Neutrophil (primary cell): Measurements from ENCODE around the gene DAZAP1.
A peak's percentile ranks its signal among the peaks of the same experiment; 100 is the strongest.

Experiments
- H3K27ac ChIP-seq: fragments of 200-600 bp; sonication (generic); 2 replicates; pipeline ENCODE4 v1.5.1; 2016; ENCODE audit warnings: mild to moderate bottlenecking, moderate library complexity
- H3K27me3 ChIP-seq: fragments of 200-600 bp; sonication (generic); 2 replicates; pipeline ENCODE4 v1.6.0; 2016; ENCODE audit warnings: mild to moderate bottlenecking
- H3K36me3 ChIP-seq: fragments of 200-600 bp; sonication (generic); 2 replicates; pipeline ENCODE4 v1.5.1; 2017
- H3K4me1 ChIP-seq, 2 experiments: fragments of 200-600 bp in 1 of 2; sonication (generic) in 1 of 2; 1 replicate in 1 of 2; 2 replicates in 1 of 2; pipeline versions ENCODE4 v1.5.1 to v1.6.1; 2013 to 2016; ENCODE audit warnings: low read depth in 1 of 2, low read length in 1 of 2, mild to moderate bottlenecking in 1 of 2, moderate library complexity in 1 of 2; ENCODE audit not compliant: control insufficient read depth in 1 of 2, insufficient read depth in 1 of 2
- H3K4me3 ChIP-seq, 2 experiments: fragments of 200-600 bp in 1 of 2; sonication (generic) in 1 of 2; 1 replicate in 1 of 2; 2 replicates in 1 of 2; pipeline ENCODE4 v1.5.1; 2013 to 2016; ENCODE audit warnings: low read depth in 1 of 2, low read length in 1 of 2, mild to moderate bottlenecking in 1 of 2, moderate library complexity in 1 of 2
- H3K9me3 ChIP-seq: fragments of 200-600 bp; sonication (generic); 2 replicates; pipeline ENCODE4 v1.5.1; 2016
- TF ChIP-seq, protein P1 (sequence below): fragments of 200-600 bp; sonication (generic); IDR thresholded peaks from 2 replicates; pipeline ENCODE4 v1.5.1; 2016; ENCODE audit warnings: antibody characterized with exemption

Gene DAZAP1

GRCh38 chr19:1397838-1398237, 9.5 kb upstream of the DAZAP1 start:
- no peak overlapping the region for H3K27ac ChIP-seq
- peaks cover 23 to 24% of the 10 kb centered on the region in 2 experiments for H3K4me1 ChIP-seq
- H3K36me3 ChIP-seq = peaks cover 29% of the 10 kb centered on the region

GRCh38 chr19:1399079-1399478, 8.3 kb upstream of the DAZAP1 start:
- no peaks in the 10 kb centered on the region for H3K9me3 ChIP-seq
- peaks cover 56% of the 10 kb centered on the region for H3K27me3 ChIP-seq
- no peak overlapping the region for H3K4me3 ChIP-seq
- H3K27ac ChIP-seq = no peak overlapping the region
- H3K36me3 ChIP-seq = peaks cover 17% of the 10 kb centered on the region
- H3K4me1 ChIP-seq = peaks cover 24 to 26% of the 10 kb centered on the region in 2 experiments
- TF ChIP-seq, protein P1, sequence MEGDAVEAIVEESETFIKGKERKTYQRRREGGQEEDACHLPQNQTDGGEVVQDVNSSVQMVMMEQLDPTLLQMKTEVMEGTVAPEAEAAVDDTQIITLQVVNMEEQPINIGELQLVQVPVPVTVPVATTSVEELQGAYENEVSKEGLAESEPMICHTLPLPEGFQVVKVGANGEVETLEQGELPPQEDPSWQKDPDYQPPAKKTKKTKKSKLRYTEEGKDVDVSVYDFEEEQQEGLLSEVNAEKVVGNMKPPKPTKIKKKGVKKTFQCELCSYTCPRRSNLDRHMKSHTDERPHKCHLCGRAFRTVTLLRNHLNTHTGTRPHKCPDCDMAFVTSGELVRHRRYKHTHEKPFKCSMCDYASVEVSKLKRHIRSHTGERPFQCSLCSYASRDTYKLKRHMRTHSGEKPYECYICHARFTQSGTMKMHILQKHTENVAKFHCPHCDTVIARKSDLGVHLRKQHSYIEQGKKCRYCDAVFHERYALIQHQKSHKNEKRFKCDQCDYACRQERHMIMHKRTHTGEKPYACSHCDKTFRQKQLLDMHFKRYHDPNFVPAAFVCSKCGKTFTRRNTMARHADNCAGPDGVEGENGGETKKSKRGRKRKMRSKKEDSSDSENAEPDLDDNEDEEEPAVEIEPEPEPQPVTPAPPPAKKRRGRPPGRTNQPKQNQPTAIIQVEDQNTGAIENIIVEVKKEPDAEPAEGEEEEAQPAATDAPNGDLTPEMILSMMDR = no peak

More at GRCh38 chr19:1397838-1398237, 9.5 kb upstream of the DAZAP1 start:
- H3K9me3 ChIP-seq = no peaks in the 10 kb centered on the region
- TF ChIP-seq, protein P1 = no peak
- H3K4me3 ChIP-seq = no peak overlapping the region
- peaks cover 45% of the 10 kb centered on the region for H3K27me3 ChIP-seq

GRCh38 chr19:1399745-1400144, 7.6 kb upstream of the DAZAP1 start:
- peaks cover 10% of the 10 kb centered on the region for H3K36me3 ChIP-seq
- H3K27me3 ChIP-seq = peaks cover 56% of the 10 kb centered on the region
- H3K4me3 ChIP-seq = no peak overlapping the region
- no peak overlapping the region for H3K27ac ChIP-seq
- H3K9me3 ChIP-seq = no peaks in the 10 kb centered on the region
- TF ChIP-seq, protein P1 = no peak
- H3K4me1 ChIP-seq = peaks cover 24 to 30% of the 10 kb centered on the region in 2 experiments

DNA sequence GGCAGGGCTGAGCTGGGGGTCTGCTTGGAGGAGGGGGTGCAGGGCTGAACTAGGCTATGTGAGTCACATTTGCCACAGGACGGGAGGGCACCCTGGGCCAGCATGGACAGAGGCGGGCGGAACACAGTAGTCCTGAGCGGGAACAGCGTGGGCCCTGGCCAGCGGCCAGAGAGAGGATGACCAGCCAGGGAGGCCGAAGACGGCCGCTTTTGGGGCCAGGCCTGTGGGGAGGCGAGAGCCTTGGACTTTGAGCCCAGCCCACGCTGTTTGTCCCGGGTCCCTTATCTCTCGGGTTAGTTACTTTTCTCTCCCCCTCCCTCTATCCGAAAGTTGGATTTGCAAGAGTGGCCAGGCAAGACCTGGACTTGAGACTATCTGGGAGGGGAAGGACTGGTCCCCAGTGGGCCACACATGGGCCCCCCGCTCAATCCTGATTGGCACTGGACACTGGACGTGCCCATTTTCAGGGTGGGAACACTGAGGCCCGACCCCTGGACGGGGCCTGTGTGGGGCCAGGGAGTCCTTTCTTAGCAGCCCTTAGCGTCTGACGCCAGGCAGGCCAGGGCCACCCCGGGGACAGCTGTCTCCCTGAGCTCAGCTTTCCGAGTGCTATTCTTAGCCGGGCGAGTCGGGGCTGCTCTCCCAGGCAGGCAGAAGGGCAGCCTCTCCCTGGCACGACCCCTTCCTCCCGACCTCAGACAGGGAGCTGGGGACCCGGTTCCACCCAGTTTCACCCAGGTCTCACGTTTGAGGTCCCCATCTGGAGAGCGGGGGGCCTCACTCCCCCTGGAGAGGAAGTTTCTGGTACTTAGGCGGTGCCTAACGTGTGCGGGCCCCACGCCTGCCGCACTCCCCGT, 6.9 kb upstream of the DAZAP1 start:
- Histone ChIP-seq H3K4me1 (peaks cover 24 to 30% of the 10 kb centered on the region in 2 experiments), H3K27me3 (peaks cover 56% of the 10 kb centered on the region), H3K9me3 (no peaks in the 10 kb centered on the region), H3K27ac (no peak overlapping the region), H3K36me3 (peaks cover 2% of the 10 kb centered on the region), H3K4me3 (peak overlapping the region; percentile 35 to 54)
- TF ChIP-seq, protein P1 = no peak

- Histone ChIP-seq H3K36me3 (no peaks in the 10 kb centered on the region), H3K27me3 (peaks cover 53% of the 10 kb centered on the region), H3K9me3 (no peaks in the 10 kb centered on the region), H3K4me3 (peak within 1 kb of the TSS; percentile 35 to 54), H3K27ac (no peak within 1 kb of the TSS), H3K4me1 (peaks cover 24 to 30% of the 10 kb centered on the region in 2 experiments)
- TF ChIP-seq, protein P1 = peak; percentile 17
Observed at GRCh38 chr19:1401138-1401888, 6.1 kb upstream of the DAZAP1 start, which contains the start of gene GAMT. GAMT (minus strand) TSS chr19:1401542; CDS start chr19:1401476, 66 bp downstream.
